NT2/D1 (cell line): Measurements from ENCODE around the gene NRXN2.

Experiments
- DNase-seq: peaks from one replicate; pipeline ENCODE4 v3.0.0-alpha.2; 2011; ENCODE audit warnings: low read depth, low spot score
- H3K27me3 ChIP-seq: 2 replicates; pipeline ENCODE4 v1.6.0; 2011; ENCODE audit warnings: mild to moderate bottlenecking; ENCODE audit not compliant: insufficient read length, insufficient read depth
- H3K36me3 ChIP-seq: 2 replicates; pipeline ENCODE4 v1.6.1; 2011; ENCODE audit warnings: mild to moderate bottlenecking, low read length, mixed read lengths; ENCODE audit not compliant: insufficient read depth, insufficient read length
- H3K4me1 ChIP-seq: 2 replicates; pipeline ENCODE4 v1.5.1; 2011; ENCODE audit not compliant: insufficient read depth, insufficient read length
- H3K4me3 ChIP-seq: 2 replicates; pipeline ENCODE4 v1.5.1; 2011; ENCODE audit warnings: low read depth; ENCODE audit not compliant: insufficient read length
- H3K9ac ChIP-seq: 2 replicates; pipeline ENCODE4 v1.6.0; 2011; ENCODE audit warnings: low read depth; ENCODE audit not compliant: insufficient read length
- H3K9me3 ChIP-seq: 2 replicates; pipeline ENCODE4 v1.5.1; 2011; ENCODE audit warnings: mild to moderate bottlenecking, low read length; ENCODE audit not compliant: insufficient read depth
- SUZ12 ChIP-seq: IDR thresholded peaks from 2 replicates; pipeline ENCODE4 v1.6.1; 2011; ENCODE audit not compliant: insufficient read length, insufficient read depth; ENCODE audit errors: extremely low read depth
- YY1 ChIP-seq: IDR thresholded peaks from 2 replicates; pipeline ENCODE4 v1.6.1; 2011; ENCODE audit not compliant: insufficient read length, insufficient read depth
- ZNF274 ChIP-seq: IDR thresholded peaks from 2 replicates; pipeline ENCODE4 v1.6.1; 2011; ENCODE audit warnings: mild to moderate bottlenecking, low read depth, low read length

NRXN2 gene

GRCh38 chr11:64751580-64751979, 28.6 kb upstream of the NRXN2 start:
- TF ChIP-seq ZNF274 (no peak), YY1 (no peak), SUZ12 (no peak)
- peaks cover 5% of the 10 kb centered on the region for H3K27me3 ChIP-seq
- H3K4me3 ChIP-seq = no peak overlapping the region
- H3K9ac ChIP-seq = no peak overlapping the region
- H3K36me3 ChIP-seq = no peaks in the 10 kb centered on the region
- DNase-seq = no peak
- peaks cover 10% of the 10 kb centered on the region for H3K4me1 ChIP-seq
- no peaks in the 10 kb centered on the region for H3K9me3 ChIP-seq

DNA sequence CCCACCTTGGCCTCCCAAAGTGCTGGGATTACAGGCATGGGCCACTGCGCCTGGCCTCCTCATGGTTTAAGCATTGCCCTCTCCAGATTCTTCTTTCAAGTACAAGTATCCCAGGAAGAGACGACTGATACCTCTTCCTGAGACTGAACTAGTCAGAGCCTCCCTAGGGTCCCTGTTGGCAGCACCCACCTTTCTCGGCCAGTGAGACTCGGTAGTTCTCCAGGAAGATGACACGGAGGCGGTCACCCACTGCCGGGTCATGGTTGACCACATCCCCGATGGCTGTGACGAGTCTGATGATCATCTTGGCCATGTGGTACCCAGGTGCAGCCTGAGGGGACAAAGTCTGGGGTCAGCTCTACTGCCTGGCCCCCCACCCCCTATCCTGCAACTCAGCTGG, 28.1 kb upstream of the NRXN2 start:
- no peaks in the 10 kb centered on the region for H3K36me3 ChIP-seq
- no peak for TF ChIP-seq YY1
- no peak for TF ChIP-seq ZNF274
- TF ChIP-seq SUZ12 = no peak
- no peak overlapping the region for H3K4me3 ChIP-seq
- no peak for DNase-seq
- H3K27me3 ChIP-seq = peaks cover 9% of the 10 kb centered on the region
- H3K9me3 ChIP-seq = no peaks in the 10 kb centered on the region
- peaks cover 13% of the 10 kb centered on the region for H3K4me1 ChIP-seq
- no peak overlapping the region for H3K9ac ChIP-seq

DNA sequence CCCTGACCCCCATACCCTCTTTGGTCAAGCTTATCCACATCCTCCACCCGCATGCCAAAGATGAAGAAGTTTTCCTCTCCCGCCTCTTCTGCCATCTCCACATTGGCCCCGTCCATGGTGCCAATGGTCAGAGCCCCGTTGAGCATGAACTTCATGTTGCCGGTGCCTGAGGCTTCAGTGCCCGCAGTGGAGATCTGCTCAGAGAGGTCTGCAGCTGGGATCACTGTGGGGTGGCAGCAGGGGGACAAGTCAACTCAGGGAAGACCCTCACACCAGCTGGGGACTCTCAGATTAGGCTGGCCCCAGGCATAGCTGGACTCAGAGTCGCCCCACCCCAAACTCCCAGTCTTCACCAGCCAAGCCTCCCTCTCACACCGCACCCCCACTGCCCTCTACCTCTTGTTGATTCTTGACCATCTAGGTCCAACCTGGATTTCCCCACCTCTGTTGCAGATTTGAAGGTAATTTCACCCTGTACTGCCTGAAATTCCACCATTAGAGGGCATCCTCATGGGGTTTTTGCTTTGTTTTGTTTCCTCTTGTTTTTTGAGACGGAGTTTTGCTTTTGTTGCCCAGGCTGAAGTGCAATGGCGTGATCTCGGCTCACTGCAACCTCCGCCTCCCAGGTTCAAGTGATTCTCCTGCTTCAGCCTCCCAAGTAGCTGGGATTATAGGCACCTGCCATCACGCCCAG, 27.5 kb upstream of the NRXN2 start:
- Histone ChIP-seq H3K36me3 (no peaks in the 10 kb centered on the region), H3K4me3 (no peak overlapping the region), H3K9me3 (no peaks in the 10 kb centered on the region), H3K4me1 (peaks cover 12% of the 10 kb centered on the region), H3K27me3 (peaks cover 10% of the 10 kb centered on the region), H3K9ac (no peak overlapping the region)
- TF ChIP-seq SUZ12 (no peak), ZNF274 (no peak), YY1 (no peak)
- no peak for DNase-seq

DNA sequence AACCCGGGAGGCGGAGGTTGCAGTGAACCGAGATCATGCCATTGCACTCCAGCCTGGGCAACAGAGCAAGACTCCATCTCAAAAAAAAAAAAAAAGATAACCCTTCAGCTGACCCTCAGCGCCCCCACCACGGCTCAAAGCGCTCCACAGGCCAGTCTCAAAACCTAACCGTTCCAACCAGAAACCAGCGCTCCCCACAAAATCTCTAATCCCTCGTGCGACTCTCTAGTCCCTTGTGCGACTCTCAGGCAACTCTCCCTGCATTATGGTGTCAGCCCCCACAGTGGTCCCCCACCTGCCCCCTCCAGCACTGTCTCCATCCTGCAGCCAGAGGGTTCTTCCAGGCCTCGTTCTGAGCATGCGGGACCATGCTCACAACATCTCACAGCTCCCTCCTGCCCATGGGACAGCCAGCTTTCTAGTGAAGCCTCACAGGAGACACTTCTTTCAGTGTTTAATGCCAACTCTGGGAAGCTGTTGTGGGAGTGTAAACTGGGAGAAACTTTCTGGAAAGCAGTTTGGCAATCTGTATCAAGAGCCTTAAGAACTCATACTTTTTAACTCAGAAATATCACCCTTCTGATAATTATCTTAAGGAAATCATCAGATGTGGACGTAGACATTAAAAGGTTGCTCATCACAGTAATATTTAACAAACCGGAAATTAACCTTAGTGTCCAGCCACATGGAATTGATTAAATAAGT, 25.1 kb upstream of the NRXN2 start:
- H3K9ac ChIP-seq = no peak overlapping the region
- H3K27me3 ChIP-seq = peaks cover 29% of the 10 kb centered on the region
- no peaks in the 10 kb centered on the region for H3K9me3 ChIP-seq
- TF ChIP-seq YY1 (no peak), SUZ12 (no peak), ZNF274 (no peak)
- no peaks in the 10 kb centered on the region for H3K36me3 ChIP-seq
- DNase-seq = no peak
- H3K4me1 ChIP-seq = peaks cover 21% of the 10 kb centered on the region
- H3K4me3 ChIP-seq = no peak overlapping the region

DNA sequence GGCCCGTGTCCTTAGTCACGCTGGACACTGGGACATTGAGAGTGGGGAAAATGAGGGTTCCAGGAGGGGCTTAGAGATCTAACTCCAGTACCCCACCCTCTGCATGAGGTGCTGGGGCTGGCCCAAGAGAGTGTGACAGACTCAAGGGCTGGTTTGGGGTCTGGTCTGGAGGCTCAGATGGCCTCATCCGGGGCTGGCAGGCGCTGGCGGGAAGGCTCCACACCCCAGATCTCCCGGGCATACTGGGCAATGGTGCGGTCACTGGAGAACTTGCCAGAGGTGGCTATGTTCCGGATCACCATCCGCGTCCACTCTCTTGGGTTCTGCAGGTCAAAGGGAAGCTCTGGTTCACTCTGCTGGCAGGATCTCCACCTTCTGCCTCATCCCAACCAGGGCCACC, 23.5 kb upstream of the NRXN2 start:
- no peaks in the 10 kb centered on the region for H3K36me3 ChIP-seq
- peaks cover 45% of the 10 kb centered on the region for H3K27me3 ChIP-seq
- no peak overlapping the region for H3K4me3 ChIP-seq
- H3K9me3 ChIP-seq = no peaks in the 10 kb centered on the region
- TF ChIP-seq SUZ12 (no peak), ZNF274 (no peak), YY1 (no peak)
- no peak for DNase-seq
- peaks cover 26% of the 10 kb centered on the region for H3K4me1 ChIP-seq
- H3K9ac ChIP-seq = no peak overlapping the region

- Histone ChIP-seq H3K9ac (peak overlapping the region; percentile 76), H3K9me3 (no peaks in the 10 kb centered on the region), H3K4me1 (peaks cover 31% of the 10 kb centered on the region), H3K36me3 (no peaks in the 10 kb centered on the region), H3K4me3 (peak overlapping the region; percentile 53), H3K27me3 (peaks cover 52% of the 10 kb centered on the region)
- TF ChIP-seq SUZ12 = no peak
- no peak for TF ChIP-seq YY1
- no peak for TF ChIP-seq ZNF274
- no peak for DNase-seq
Measured at GRCh38 chr11:64745521-64746328, 22.7 kb upstream of the NRXN2 start.

DNA sequence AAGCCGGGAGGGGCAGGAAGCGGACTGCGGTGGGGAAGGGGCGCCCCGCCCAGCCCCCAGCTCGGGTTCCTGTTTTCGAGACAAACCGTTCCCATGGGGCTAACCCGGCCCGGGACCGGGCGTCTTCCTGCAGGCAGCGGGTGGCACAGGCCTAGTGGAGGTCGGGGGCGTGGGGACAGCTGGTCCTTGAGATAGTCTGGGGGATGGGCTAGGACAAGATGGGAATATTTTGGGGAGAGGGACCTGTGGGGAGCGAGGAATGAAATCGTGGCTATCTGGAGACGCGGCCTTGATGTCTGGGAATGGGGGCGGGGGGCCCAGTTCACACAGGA, 22.2 kb upstream of the NRXN2 start:
- TF ChIP-seq ZNF274 (no peak), YY1 (no peak), SUZ12 (no peak)
- Histone ChIP-seq H3K4me3 (peak overlapping the region; percentile 53), H3K9me3 (no peaks in the 10 kb centered on the region), H3K36me3 (no peaks in the 10 kb centered on the region), H3K27me3 (peaks cover 58% of the 10 kb centered on the region), H3K9ac (peak overlapping the region; percentile 76), H3K4me1 (peaks cover 29% of the 10 kb centered on the region)
- no peak for DNase-seq
